KMS-11 (cell line): ENCODE data around the gene PAPPA.

Source experiments
- H2AFZ ChIP-seq: fragments of 200-600 bp; sonication (generic); 2 replicates; pipeline ENCODE4 v1.6.1; 2016; ENCODE audit warnings: antibody characterized with exemption, mixed run types, low read depth
- H3K27ac ChIP-seq: fragments of 200-600 bp; sonication (generic); 2 replicates; pipeline ENCODE4 v1.6.1; 2016; ENCODE audit warnings: mild to moderate bottlenecking, mixed run types
- H3K27me3 ChIP-seq: fragments of 200-600 bp; sonication (generic); 2 replicates; pipeline ENCODE4 v1.6.1; 2017; ENCODE audit warnings: mild to moderate bottlenecking, low read depth, mixed run types, moderate library complexity; ENCODE audit not compliant: insufficient read depth
- H3K36me3 ChIP-seq: fragments of 200-600 bp; sonication (generic); 2 replicates; pipeline ENCODE4 v1.6.1; 2017; ENCODE audit warnings: mild to moderate bottlenecking, mixed run types; ENCODE audit not compliant: insufficient read depth
- H3K4me1 ChIP-seq: fragments of 200-600 bp; sonication (generic); 2 replicates; pipeline ENCODE4 v1.6.1; 2016; ENCODE audit warnings: mild to moderate bottlenecking, low read depth, mixed run types; ENCODE audit not compliant: poor library complexity, severe bottlenecking
- H3K4me2 ChIP-seq: fragments of 200-600 bp; sonication (generic); 2 replicates; pipeline ENCODE4 v1.7.0; 2016; ENCODE audit warnings: mild to moderate bottlenecking, mixed run types
- H3K4me3 ChIP-seq: fragments of 200-600 bp; sonication (generic); IDR thresholded peaks from 2 replicates; pipeline ENCODE4 v1.6.1; 2017; ENCODE audit warnings: low read depth, low read length, mixed read lengths; ENCODE audit not compliant: insufficient read depth
- H3K79me2 ChIP-seq: fragments of 200-600 bp; sonication (generic); 2 replicates; pipeline ENCODE4 v1.6.1; 2016; ENCODE audit warnings: low read depth, mixed run types; ENCODE audit not compliant: insufficient read depth
- H3K9ac ChIP-seq: fragments of 200-600 bp; sonication (generic); 2 replicates; pipeline ENCODE4 v1.6.1; 2016; ENCODE audit warnings: mild to moderate bottlenecking, mixed run types
- H4K20me1 ChIP-seq: fragments of 200-600 bp; sonication (generic); 2 replicates; pipeline ENCODE4 v1.6.1; 2016; ENCODE audit warnings: mild to moderate bottlenecking, mixed run types; ENCODE audit not compliant: insufficient read depth
- TF ChIP-seq, protein P1 (sequence below): fragments of 200-600 bp; sonication (generic); conservative IDR thresholded peaks from 2 replicates; pipeline ENCODE4 v1.6.1; 2017; ENCODE audit warnings: low read depth, mild to moderate bottlenecking, antibody characterized with exemption, low read length, moderate library complexity, mixed read lengths

The PAPPA gene

DNA sequence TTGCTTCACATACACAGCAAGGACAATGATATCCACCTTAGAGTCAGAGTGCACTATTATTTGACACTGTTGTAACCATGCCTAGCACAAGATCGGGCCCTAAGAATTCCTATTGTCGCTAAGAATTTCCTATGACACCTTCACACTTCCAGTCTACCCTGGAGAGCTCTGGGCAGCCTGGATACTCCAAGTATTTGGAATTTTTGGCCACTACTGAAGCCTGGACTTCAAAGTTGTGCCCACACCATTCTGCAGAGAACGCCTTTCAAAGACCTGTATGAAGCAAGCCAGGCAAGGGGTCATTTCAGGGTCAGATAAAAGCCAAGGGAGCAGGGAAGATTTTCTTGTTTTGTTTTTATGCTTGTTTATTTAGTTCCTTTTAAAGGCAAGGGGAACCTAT, 179.7 kb downstream of the PAPPA start:
- Histone ChIP-seq H3K4me1 (no peaks in the 10 kb centered on the region), H3K79me2 (no peaks in the 10 kb centered on the region), H4K20me1 (no peaks in the 10 kb centered on the region), H3K9ac (no peak overlapping the region), H3K36me3 (no peaks in the 10 kb centered on the region), H3K4me3 (no peak overlapping the region), H3K27me3 (no peaks in the 10 kb centered on the region), H2AFZ (no peak overlapping the region), H3K27ac (no peak overlapping the region), H3K4me2 (no peak overlapping the region)
- TF ChIP-seq, protein P1, sequence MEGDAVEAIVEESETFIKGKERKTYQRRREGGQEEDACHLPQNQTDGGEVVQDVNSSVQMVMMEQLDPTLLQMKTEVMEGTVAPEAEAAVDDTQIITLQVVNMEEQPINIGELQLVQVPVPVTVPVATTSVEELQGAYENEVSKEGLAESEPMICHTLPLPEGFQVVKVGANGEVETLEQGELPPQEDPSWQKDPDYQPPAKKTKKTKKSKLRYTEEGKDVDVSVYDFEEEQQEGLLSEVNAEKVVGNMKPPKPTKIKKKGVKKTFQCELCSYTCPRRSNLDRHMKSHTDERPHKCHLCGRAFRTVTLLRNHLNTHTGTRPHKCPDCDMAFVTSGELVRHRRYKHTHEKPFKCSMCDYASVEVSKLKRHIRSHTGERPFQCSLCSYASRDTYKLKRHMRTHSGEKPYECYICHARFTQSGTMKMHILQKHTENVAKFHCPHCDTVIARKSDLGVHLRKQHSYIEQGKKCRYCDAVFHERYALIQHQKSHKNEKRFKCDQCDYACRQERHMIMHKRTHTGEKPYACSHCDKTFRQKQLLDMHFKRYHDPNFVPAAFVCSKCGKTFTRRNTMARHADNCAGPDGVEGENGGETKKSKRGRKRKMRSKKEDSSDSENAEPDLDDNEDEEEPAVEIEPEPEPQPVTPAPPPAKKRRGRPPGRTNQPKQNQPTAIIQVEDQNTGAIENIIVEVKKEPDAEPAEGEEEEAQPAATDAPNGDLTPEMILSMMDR = no peak

DNA sequence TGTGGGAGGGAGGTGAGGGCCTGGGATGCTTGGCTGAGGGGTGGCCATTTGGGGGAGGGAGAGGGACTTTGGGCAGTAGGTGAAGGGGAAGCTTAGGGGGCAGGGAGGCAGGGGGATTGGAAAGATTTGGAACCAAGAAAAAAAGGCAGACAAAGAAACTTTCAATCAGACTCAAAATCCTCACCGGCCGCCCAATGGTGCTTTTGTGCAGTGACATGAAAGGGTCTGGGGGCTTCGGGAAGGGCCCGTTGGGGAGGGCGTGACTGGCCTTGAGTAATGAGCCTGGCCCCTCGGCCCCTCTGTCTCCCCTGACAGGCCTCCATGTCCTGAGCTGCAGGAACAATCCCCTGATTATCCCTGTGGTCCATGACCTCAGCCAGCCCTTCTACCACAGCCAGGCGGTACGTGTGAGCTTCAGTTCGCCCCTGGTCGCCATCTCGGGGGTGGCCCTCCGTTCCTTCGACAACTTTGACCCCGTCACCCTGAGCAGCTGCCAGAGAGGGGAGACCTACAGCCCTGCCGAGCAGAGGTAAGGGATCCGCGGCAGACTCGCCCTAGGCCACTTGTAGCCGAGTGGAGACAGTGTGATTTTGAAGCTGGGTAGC, 181.1 kb downstream of the PAPPA start:
- no peak overlapping the region for H3K4me2 ChIP-seq
- no peak overlapping the region for H3K4me3 ChIP-seq
- H3K27ac ChIP-seq = no peak overlapping the region
- TF ChIP-seq, protein P1 = no peak
- no peaks in the 10 kb centered on the region for H3K79me2 ChIP-seq
- H3K4me1 ChIP-seq = no peaks in the 10 kb centered on the region
- H2AFZ ChIP-seq = no peak overlapping the region
- no peaks in the 10 kb centered on the region for H4K20me1 ChIP-seq
- H3K27me3 ChIP-seq = no peaks in the 10 kb centered on the region
- no peaks in the 10 kb centered on the region for H3K36me3 ChIP-seq
- H3K9ac ChIP-seq = no peak overlapping the region

DNA sequence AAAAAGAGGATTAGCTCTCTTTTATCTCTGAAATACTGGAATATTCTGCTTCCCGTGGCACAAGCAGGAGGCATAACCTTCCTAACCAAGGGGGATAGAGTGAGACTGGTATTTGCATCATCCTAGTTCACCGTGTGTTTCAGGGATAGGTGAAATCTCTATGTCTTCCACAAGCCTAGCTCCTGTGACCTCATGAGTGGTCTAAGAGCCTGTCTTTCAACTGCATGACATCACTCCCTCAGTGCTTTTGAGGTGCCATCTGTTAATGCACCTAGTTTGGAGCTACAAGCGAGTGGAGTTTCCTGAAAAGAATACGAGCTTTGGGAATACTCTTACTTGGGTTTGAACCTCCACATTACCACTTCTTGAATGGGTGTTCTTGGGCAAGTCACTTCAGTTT, 181.8 kb downstream of the PAPPA start:
- no peaks in the 10 kb centered on the region for H3K27me3 ChIP-seq
- no peak overlapping the region for H3K4me2 ChIP-seq
- no peak overlapping the region for H3K27ac ChIP-seq
- no peak overlapping the region for H3K9ac ChIP-seq
- no peaks in the 10 kb centered on the region for H3K36me3 ChIP-seq
- H2AFZ ChIP-seq = no peak overlapping the region
- H3K79me2 ChIP-seq = no peaks in the 10 kb centered on the region
- H3K4me1 ChIP-seq = no peaks in the 10 kb centered on the region
- TF ChIP-seq, protein P1 = no peak
- H4K20me1 ChIP-seq = no peaks in the 10 kb centered on the region
- H3K4me3 ChIP-seq = no peak overlapping the region

DNA sequence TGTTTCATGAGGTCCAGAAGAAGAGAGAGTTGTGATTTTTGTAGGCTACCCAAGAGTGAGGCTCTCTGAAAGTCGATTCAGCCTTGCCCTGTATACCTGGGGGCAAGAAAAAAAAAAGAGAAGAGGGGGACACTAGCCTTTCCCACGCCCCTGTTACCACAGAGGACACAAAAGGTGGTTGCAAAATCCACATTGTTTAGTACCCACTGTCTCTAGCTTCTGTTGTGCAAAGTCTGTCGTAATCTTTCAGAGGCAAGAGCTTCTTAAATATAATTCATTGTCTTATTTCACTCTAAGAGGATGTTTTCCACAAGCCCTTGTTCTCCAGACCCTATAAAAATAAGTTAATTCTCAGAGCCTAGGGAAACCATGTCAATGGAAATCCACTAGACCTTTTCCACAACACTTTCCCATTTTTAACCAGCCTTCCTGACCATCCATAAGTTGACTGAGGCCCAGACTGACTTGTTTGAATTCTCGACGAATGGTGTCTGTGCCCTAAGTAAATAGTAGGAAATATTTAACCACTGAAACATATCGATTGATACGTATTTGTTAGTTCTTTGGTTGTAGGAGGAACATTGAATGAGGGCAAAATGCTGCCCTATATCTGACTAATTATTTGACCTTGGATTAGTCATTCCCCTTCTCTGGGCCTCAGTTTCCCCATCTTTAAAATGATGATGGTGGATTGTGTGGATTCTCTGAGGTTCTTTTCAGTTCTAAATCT, 182.7 kb downstream of the PAPPA start:
- Histone ChIP-seq H4K20me1 (no peaks in the 10 kb centered on the region), H3K4me2 (no peak overlapping the region), H2AFZ (no peak overlapping the region), H3K4me3 (no peak overlapping the region), H3K4me1 (no peaks in the 10 kb centered on the region), H3K79me2 (no peaks in the 10 kb centered on the region), H3K36me3 (no peaks in the 10 kb centered on the region), H3K27ac (no peak overlapping the region), H3K27me3 (no peaks in the 10 kb centered on the region), H3K9ac (no peak overlapping the region)
- TF ChIP-seq, protein P1 = no peak
